Measurements from ENCODE around the gene ALPK1.
"Not testable (repeated sequence)": the region's sequence is repeated elsewhere in the genome, so short reads cannot be mapped to it uniquely, and the experiment has no call there.

ALPK1 gene

GRCh38 chr4:112280386-112281056 lies 16.6 kb upstream of the ALPK1 start:
- Histone ChIP-seq H3K18ac (ENCODE audit: low read length) (no peak overlapping the region), H2BK5ac (ENCODE audit: low read length) (no peak overlapping the region), H2AFZ (ENCODE audit: low read length) (no peak overlapping the region), H3K36me3 (replicated peaks in 1 of 2; ENCODE audit: control insufficient read depth in 2 of 2, insufficient read depth in 2 of 2, low read length in 2 of 2) (peaks cover 0 to 2% of the 10 kb centered on the region in 2 donors), H3K14ac (ENCODE audit: low read length) (no peak overlapping the region), H3K4ac (ENCODE audit: low read length) (no peak overlapping the region), H3K27me3 (ENCODE audit: control insufficient read depth in 3 of 3, insufficient read depth in 3 of 3, low read depth in 1 of 3, low read length in 3 of 3) (no peaks in the 10 kb centered on the region), H2BK120ac (ENCODE audit: low read depth, low read length) (no peak overlapping the region), H3K23ac (ENCODE audit: low read depth, low read length, poor library complexity) (no peak overlapping the region), H3K27ac (replicated peaks; ENCODE audit: low read length) (no peak overlapping the region), H3K4me3 (ENCODE audit: low read length in 2 of 2) (no peak overlapping the region), H4K91ac (ENCODE audit: low read depth, low read length, poor library complexity) (no peak overlapping the region), H3K9ac (ENCODE audit: low read depth, low read length, poor library complexity) (no peak overlapping the region), H2AK5ac (ENCODE audit: low read depth, low read length) (no peak overlapping the region), H2BK15ac (ENCODE audit: low read length) (no peak overlapping the region), H4K8ac (ENCODE audit: low read depth, low read length) (no peak overlapping the region), H2BK12ac (ENCODE audit: low read length) (no peak overlapping the region), H3K4me1 (ENCODE audit: control insufficient read depth in 2 of 2, insufficient read depth in 1 of 2, low read depth in 1 of 2, low read length in 2 of 2) (peaks cover 1 to 2% of the 10 kb centered on the region in 2 donors), H3K9me3 (replicated peaks in 1 of 2; ENCODE audit: control insufficient read depth in 2 of 2, insufficient read depth in 1 of 2, low read depth in 1 of 2, low read length in 2 of 2) (peaks cover 2 to 3% of the 10 kb centered on the region in 2 donors), H3K4me2 (ENCODE audit: insufficient read depth, low read length, poor library complexity, severe bottlenecking) (no peak overlapping the region), H3K79me1 (ENCODE audit: low read depth, low read length) (no peaks in the 10 kb centered on the region)
- no CpG with 5 or more reads among the region's 5 CpGs for WGBS, 2 donors (ENCODE audit: extremely low coverage in 2 of 2, insufficient read length in 2 of 2, insufficient replicate concordance in 1 of 2)
- DNase-seq (ENCODE audit: low spot score): no peak

- H2BK15ac ChIP-seq (ENCODE audit: low read length); H3K18ac ChIP-seq (ENCODE audit: low read length); H3K9ac ChIP-seq (ENCODE audit: low read depth, low read length, poor library complexity); H3K36me3 ChIP-seq (replicated peaks in 1 of 2; ENCODE audit: control insufficient read depth in 2 of 2, insufficient read depth in 2 of 2, low read length in 2 of 2); H4K91ac ChIP-seq (ENCODE audit: low read depth, low read length, poor library complexity); H3K4me1 ChIP-seq (ENCODE audit: control insufficient read depth in 2 of 2, insufficient read depth in 1 of 2, low read depth in 1 of 2, low read length in 2 of 2); H3K4ac ChIP-seq (ENCODE audit: low read length); H3K23ac ChIP-seq (ENCODE audit: low read depth, low read length, poor library complexity); H3K79me1 ChIP-seq (ENCODE audit: low read depth, low read length); H2BK120ac ChIP-seq (ENCODE audit: low read depth, low read length); H3K27ac ChIP-seq (replicated peaks; ENCODE audit: low read length); H2AK5ac ChIP-seq (ENCODE audit: low read depth, low read length); H2BK12ac ChIP-seq (ENCODE audit: low read length); H3K27me3 ChIP-seq (ENCODE audit: control insufficient read depth in 3 of 3, insufficient read depth in 3 of 3, low read depth in 1 of 3, low read length in 3 of 3); H2AFZ ChIP-seq (ENCODE audit: low read length); H3K4me3 ChIP-seq (ENCODE audit: low read length in 2 of 2); DNase-seq (ENCODE audit: low spot score); H3K9me3 ChIP-seq (replicated peaks in 1 of 2; ENCODE audit: control insufficient read depth in 2 of 2, insufficient read depth in 1 of 2, low read depth in 1 of 2, low read length in 2 of 2); H3K4me2 ChIP-seq (ENCODE audit: insufficient read depth, low read length, poor library complexity, severe bottlenecking); H4K8ac ChIP-seq (ENCODE audit: low read depth, low read length); H2BK5ac ChIP-seq (ENCODE audit: low read length); H3K14ac ChIP-seq (ENCODE audit: low read length): not testable (repeated sequence)
- WGBS, 2 donors (ENCODE audit: extremely low coverage in 2 of 2, insufficient read length in 2 of 2, insufficient replicate concordance in 1 of 2): no CpG with 5 or more reads among the region's 2 CpGs
These were observed 15.2 kb upstream of the ALPK1 start for GRCh38 chr4:112281895-112282398.

DNA sequence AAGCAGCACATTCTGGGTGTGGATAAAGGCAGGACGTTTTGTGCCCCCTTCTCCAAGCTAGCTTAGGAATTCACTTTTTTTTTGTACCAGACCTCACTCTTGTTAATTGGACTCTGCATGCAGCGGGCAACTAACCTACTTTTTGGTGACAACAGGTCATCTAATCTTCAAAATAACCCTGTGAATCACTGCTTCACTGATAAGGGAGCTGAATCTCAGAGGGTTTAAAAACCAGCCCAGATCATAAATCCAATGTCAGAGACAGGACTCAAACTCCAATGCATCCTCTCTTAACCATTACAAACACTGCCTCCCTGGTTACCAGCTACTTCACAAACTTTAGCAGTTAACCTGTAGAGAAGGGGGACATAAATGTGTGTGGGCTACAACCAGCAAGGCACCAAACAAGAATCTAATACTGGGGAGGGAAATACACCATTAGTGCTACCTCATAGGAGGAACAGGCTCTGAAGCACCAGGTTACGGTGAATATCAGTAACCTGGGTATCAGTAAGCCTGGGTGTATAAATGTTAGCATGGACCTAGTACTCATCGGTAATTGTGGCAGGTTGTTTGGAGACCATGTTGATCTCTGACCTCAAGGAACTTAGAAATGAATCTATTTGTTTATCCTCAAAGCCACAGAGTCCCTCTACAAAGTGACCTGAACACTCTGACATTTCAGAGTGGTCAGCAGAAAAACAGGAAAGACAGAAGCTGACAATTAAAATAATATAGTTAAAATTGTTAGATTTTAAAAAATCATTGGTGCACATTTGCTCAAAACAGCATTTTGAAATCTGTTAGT lies 14.1 kb upstream of the ALPK1 start:
- no peak overlapping the region for H3K23ac ChIP-seq (ENCODE audit: low read depth, low read length, poor library complexity)
- H3K4ac ChIP-seq (ENCODE audit: low read length): no peak overlapping the region
- H3K9ac ChIP-seq (ENCODE audit: low read depth, low read length, poor library complexity): no peak overlapping the region
- no peak overlapping the region for H2AFZ ChIP-seq (ENCODE audit: low read length)
- no peaks in the 10 kb centered on the region for H3K79me1 ChIP-seq (ENCODE audit: low read depth, low read length)
- no peak overlapping the region for H3K4me3 ChIP-seq (ENCODE audit: low read length in 2 of 2)
- H2BK12ac ChIP-seq (ENCODE audit: low read length): no peak overlapping the region
- H3K27me3 ChIP-seq (ENCODE audit: control insufficient read depth in 3 of 3, insufficient read depth in 3 of 3, low read depth in 1 of 3, low read length in 3 of 3): peaks cover 0 to 16% (median 0%) of the 10 kb centered on the region in 3 experiments
- H2BK15ac ChIP-seq (ENCODE audit: low read length): no peak overlapping the region
- H3K4me2 ChIP-seq (ENCODE audit: insufficient read depth, low read length, poor library complexity, severe bottlenecking): no peak overlapping the region
- peaks cover 2 to 4% of the 10 kb centered on the region in 2 donors for H3K4me1 ChIP-seq (ENCODE audit: control insufficient read depth in 2 of 2, insufficient read depth in 1 of 2, low read depth in 1 of 2, low read length in 2 of 2)
- H3K18ac ChIP-seq (ENCODE audit: low read length): no peak overlapping the region
- H3K36me3 ChIP-seq (replicated peaks in 1 of 2; ENCODE audit: control insufficient read depth in 2 of 2, insufficient read depth in 2 of 2, low read length in 2 of 2): peaks cover 0 to 2% of the 10 kb centered on the region in 2 donors
- H3K14ac ChIP-seq (ENCODE audit: low read length): no peak overlapping the region
- no CpG with 5 or more reads among the region's 4 CpGs for WGBS, 2 donors (ENCODE audit: extremely low coverage in 2 of 2, insufficient read length in 2 of 2, insufficient replicate concordance in 1 of 2)
- no peak overlapping the region for H4K91ac ChIP-seq (ENCODE audit: low read depth, low read length, poor library complexity)
- H3K9me3 ChIP-seq (replicated peaks in 1 of 2; ENCODE audit: control insufficient read depth in 2 of 2, insufficient read depth in 1 of 2, low read depth in 1 of 2, low read length in 2 of 2): peaks cover 2 to 7% of the 10 kb centered on the region in 2 donors
- H2BK120ac ChIP-seq (ENCODE audit: low read depth, low read length): no peak overlapping the region
- H2BK5ac ChIP-seq (ENCODE audit: low read length): no peak overlapping the region
- no peak overlapping the region for H4K8ac ChIP-seq (ENCODE audit: low read depth, low read length)
- H3K27ac ChIP-seq (replicated peaks; ENCODE audit: low read length): no peak overlapping the region
- no peak overlapping the region for H2AK5ac ChIP-seq (ENCODE audit: low read depth, low read length)
- no peak for DNase-seq (ENCODE audit: low spot score)

- no peak overlapping the region for H3K4me3 ChIP-seq (ENCODE audit: low read length in 2 of 2)
- no peak overlapping the region for H2BK120ac ChIP-seq (ENCODE audit: low read depth, low read length)
- no CpG with 5 or more reads among the region's 6 CpGs for WGBS, 2 donors (ENCODE audit: extremely low coverage in 2 of 2, insufficient read length in 2 of 2, insufficient replicate concordance in 1 of 2)
- no peak overlapping the region for H3K4ac ChIP-seq (ENCODE audit: low read length)
- no peak overlapping the region for H3K18ac ChIP-seq (ENCODE audit: low read length)
- H3K23ac ChIP-seq (ENCODE audit: low read depth, low read length, poor library complexity): no peak overlapping the region
- no peak overlapping the region for H2BK12ac ChIP-seq (ENCODE audit: low read length)
- peaks cover 2 to 7% of the 10 kb centered on the region in 2 donors for H3K9me3 ChIP-seq (replicated peaks in 1 of 2; ENCODE audit: control insufficient read depth in 2 of 2, insufficient read depth in 1 of 2, low read depth in 1 of 2, low read length in 2 of 2)
- no peak overlapping the region for H4K91ac ChIP-seq (ENCODE audit: low read depth, low read length, poor library complexity)
- no peak overlapping the region for H2BK15ac ChIP-seq (ENCODE audit: low read length)
- DNase-seq (ENCODE audit: low spot score): no peak
- no peak overlapping the region for H3K9ac ChIP-seq (ENCODE audit: low read depth, low read length, poor library complexity)
- H3K4me1 ChIP-seq (ENCODE audit: control insufficient read depth in 2 of 2, insufficient read depth in 1 of 2, low read depth in 1 of 2, low read length in 2 of 2): peaks cover 2 to 4% of the 10 kb centered on the region in 2 donors
- H3K79me1 ChIP-seq (ENCODE audit: low read depth, low read length): no peaks in the 10 kb centered on the region
- no peak overlapping the region for H3K14ac ChIP-seq (ENCODE audit: low read length)
- H2AFZ ChIP-seq (ENCODE audit: low read length): peak overlapping the region; percentile 98
- peaks cover 0 to 16% (median 0%) of the 10 kb centered on the region in 3 experiments for H3K27me3 ChIP-seq (ENCODE audit: control insufficient read depth in 3 of 3, insufficient read depth in 3 of 3, low read depth in 1 of 3, low read length in 3 of 3)
- H3K4me2 ChIP-seq (ENCODE audit: insufficient read depth, low read length, poor library complexity, severe bottlenecking): peak overlapping the region; percentile 23
- H4K8ac ChIP-seq (ENCODE audit: low read depth, low read length): no peak overlapping the region
- H2AK5ac ChIP-seq (ENCODE audit: low read depth, low read length): no peak overlapping the region
- no peak overlapping the region for H2BK5ac ChIP-seq (ENCODE audit: low read length)
- no peaks in the 10 kb centered on the region for H3K36me3 ChIP-seq (replicated peaks in 1 of 2; ENCODE audit: control insufficient read depth in 2 of 2, insufficient read depth in 2 of 2, low read length in 2 of 2)
- no peak overlapping the region for H3K27ac ChIP-seq (replicated peaks; ENCODE audit: low read length)
These were observed 13.0 kb upstream of the ALPK1 start for GRCh38 chr4:112284166-112284565.
